Liver (tissue), 9 donors: ENCODE data around the gene RBCK1. TPM values are rescaled to one million over a fixed set of nuclear protein-coding genes. Genes with fewer than 3 reads are reported as not detected.
A peak's percentile ranks its signal among the peaks of the same experiment; 100 is the strongest.

Experiments used
- DNase-seq: peaks from one replicate; pipeline ENCODE4 v3.0.0-alpha.2; 2017; ENCODE audit warnings: low spot score
- H3K27ac ChIP-seq, 2 donors: one replicate each; pipeline ENCODE4 v1.7.0; 2013; ENCODE audit warnings: inconsistent platforms in 2 of 2, low read length in 2 of 2, control low read depth in 1 of 2, low read depth in 1 of 2, mild to moderate bottlenecking in 1 of 2
- H3K27me3 ChIP-seq, 4 donors: one replicate each; pipeline versions ENCODE4 v1.6.1 to v1.7.0; 2013; ENCODE audit warnings: low read length in 3 of 4, inconsistent platforms in 1 of 4, mild to moderate bottlenecking in 1 of 4, moderate library complexity in 1 of 4; ENCODE audit not compliant: control insufficient read depth in 4 of 4, insufficient read depth in 4 of 4
- H3K36me3 ChIP-seq, 4 donors: one replicate each; pipeline versions ENCODE4 v1.6.1 to v1.7.0; 2013; ENCODE audit warnings: low read length in 3 of 4, mild to moderate bottlenecking in 3 of 4, low read depth in 1 of 4, moderate library complexity in 1 of 4; ENCODE audit not compliant: control insufficient read depth in 4 of 4, insufficient read depth in 3 of 4
- H3K4me1 ChIP-seq, 4 donors: one replicate each; pipeline versions ENCODE4 v1.6.1 to v1.7.0; 2013; ENCODE audit warnings: low read length in 3 of 4, mild to moderate bottlenecking in 3 of 4, moderate library complexity in 1 of 4; ENCODE audit not compliant: control insufficient read depth in 4 of 4, insufficient read depth in 4 of 4
- H3K4me3 ChIP-seq, 3 donors: one replicate each; pipeline versions ENCODE4 v1.6.1 to v1.7.0; 2013; ENCODE audit warnings: low read length in 3 of 3, control low read depth in 1 of 3, low read depth in 1 of 3, mild to moderate bottlenecking in 1 of 3
- H3K9ac ChIP-seq, 2 donors: one replicate each; pipeline ENCODE4 v1.7.0; 2013; ENCODE audit warnings: low read length in 2 of 2, mild to moderate bottlenecking in 2 of 2, moderate library complexity in 2 of 2, control low read depth in 1 of 2, low read depth in 1 of 2
- H3K9me3 ChIP-seq, 4 donors: one replicate each; pipeline versions ENCODE4 v1.6.1 to v1.7.0; 2013; ENCODE audit warnings: low read length in 3 of 4; ENCODE audit not compliant: control insufficient read depth in 4 of 4
- ATF3 ChIP-seq: IDR thresholded peaks from 2 replicates; pipeline ENCODE4 v1.6.1; 2016; ENCODE audit warnings: antibody characterized with exemption
- CTCF ChIP-seq: fragments of 150-350 bp; IDR thresholded peaks from 2 replicates; pipeline ENCODE4 v1.5.1; 2017; ENCODE audit warnings: improper control_type of control experiment, low read depth, low read length; ENCODE audit not compliant: missing input control
- EGR1 ChIP-seq, 2 donors: IDR thresholded peaks; 2 replicates each; pipeline ENCODE4 v1.6.1; 2016 to 2018; ENCODE audit warnings: antibody characterized with exemption in 2 of 2, low read depth in 2 of 2
- FOXA1 ChIP-seq: IDR thresholded peaks from 2 replicates; pipeline ENCODE4 v1.6.1; 2016; ENCODE audit warnings: antibody characterized with exemption
- FOXA2 ChIP-seq: IDR thresholded peaks from 2 replicates; pipeline ENCODE4 v1.6.1; 2016; ENCODE audit warnings: antibody characterized with exemption
- GABPA ChIP-seq, 2 donors: IDR thresholded peaks in 1 of 2; conservative IDR thresholded peaks in 1 of 2; 2 replicates each; pipeline ENCODE4 v1.6.1; 2016; ENCODE audit warnings: antibody characterized with exemption in 2 of 2, mild to moderate bottlenecking in 1 of 2, moderate library complexity in 1 of 2
- HNF4A ChIP-seq, 2 donors: conservative IDR thresholded peaks; 2 replicates each; pipeline ENCODE4 v1.6.1; 2016; ENCODE audit warnings: antibody characterized with exemption in 2 of 2, mild to moderate bottlenecking in 2 of 2
- HNF4G ChIP-seq: IDR thresholded peaks from 2 replicates; pipeline ENCODE4 v1.6.1; 2016; ENCODE audit warnings: antibody characterized with exemption
- JUND ChIP-seq, 2 donors: IDR thresholded peaks; 2 replicates each; pipeline ENCODE4 v1.6.1; 2016; ENCODE audit warnings: antibody characterized with exemption in 2 of 2
- MAX ChIP-seq: IDR thresholded peaks from 2 replicates; pipeline ENCODE4 v1.6.1; 2016; ENCODE audit warnings: antibody characterized with exemption
- NR2F2 ChIP-seq: IDR thresholded peaks from 2 replicates; pipeline ENCODE4 v1.6.1; 2016; ENCODE audit warnings: antibody characterized with exemption
- RAD21 ChIP-seq, 2 donors: IDR thresholded peaks; 2 replicates each; pipeline ENCODE4 v1.6.1; 2016; ENCODE audit warnings: antibody characterized with exemption in 2 of 2, mild to moderate bottlenecking in 2 of 2
- REST ChIP-seq: IDR thresholded peaks from 2 replicates; pipeline ENCODE4 v1.6.1; 2016; ENCODE audit warnings: antibody characterized with exemption, mild to moderate bottlenecking
- RXRA ChIP-seq, 2 donors: IDR thresholded peaks; 2 replicates each; pipeline ENCODE4 v1.6.1; 2017 to 2018; ENCODE audit warnings: antibody characterized with exemption in 2 of 2, mild to moderate bottlenecking in 1 of 2
- SP1 ChIP-seq: IDR thresholded peaks from 2 replicates; pipeline ENCODE4 v1.6.1; 2018; ENCODE audit warnings: antibody characterized with exemption, mild to moderate bottlenecking
- TAF1 ChIP-seq: conservative IDR thresholded peaks from 2 replicates; pipeline ENCODE4 v1.6.1; 2016; ENCODE audit warnings: antibody characterized with exemption, mild to moderate bottlenecking
- YY1 ChIP-seq: IDR thresholded peaks from 2 replicates; pipeline ENCODE4 v1.6.1; 2016; ENCODE audit warnings: antibody characterized with exemption, mild to moderate bottlenecking
- ZBTB33 ChIP-seq: IDR thresholded peaks from 2 replicates; pipeline ENCODE4 v1.6.1; 2016; ENCODE audit warnings: antibody characterized with exemption
- WGBS: extraction: QIAGEN DNeasy Blood & Tissue Kit; methylation state at CpG from one replicate; pipeline ENCODE4 v1.1.7; 2013; 5-methylcytosine and 5-hydroxymethylcytosine counted together
- polyA plus RNA-seq, 2 donors: library from polyadenylated mRNA; stranded (reverse) in 1 of 2; unstranded in 1 of 2; fragments of 200-250 nt in 1 of 2; fragments of >200 nt in 1 of 2; fragmentation: Nextera tagmentation in 1 of 2; extraction: Ambion mirVana in 1 of 2; gene quantifications; one replicate each; pipeline versions ENCODE4 v1.2.1 to v1.2.3, GENCODE V29; 2013 to 2015
- total RNA-seq, 2 donors: library from RNA; depleted of rRNA; stranded (reverse); fragments of >200 nt; gene quantifications; one replicate each; pipeline ENCODE4 v1.2.3, GENCODE V29; 2014
- donor health status: healthy.
- donor health status: healthy.
- donor health status: healthy.
- donor health status: healthy.
- donor health status: healthy.

Gene RBCK1
- total and polyA plus RNA-seq, 4 donors: 18.0 to 62.6 (median 54.8) TPM

- Histone ChIP-seq H3K27me3 (no peaks in the 10 kb centered on the region), H3K27ac (peak overlapping the region; percentile 88 to 92), H3K4me3 (no peak overlapping the region), H3K36me3 (peaks cover 0 to 2% (median 0%) of the 10 kb centered on the region in 4 donors), H3K9me3 (no peaks in the 10 kb centered on the region), H3K4me1 (peaks cover 6 to 17% (median 8%) of the 10 kb centered on the region in 4 donors), H3K9ac (peak overlapping the region in 1 of 2 donors; percentile 8)
- peak in 1 of 2 donors; percentile 37 for TF ChIP-seq EGR1 (IDR thresholded peaks at IDR 0.05; ENCODE audit: low read depth in 2 of 2)
- TF ChIP-seq ATF3: peak; percentile 97
- peak in 1 of 2 donors; percentile 35 for TF ChIP-seq GABPA (IDR thresholded peaks at IDR 0.05 in 1 of 2, conservative IDR thresholded peaks at IDR 0.05 in 1 of 2)
- TF ChIP-seq HNF4G: no peak
- TF ChIP-seq REST: peak; percentile 78
- TF ChIP-seq FOXA2: peak; percentile 54
- TF ChIP-seq RXRA (IDR thresholded peaks at IDR 0.05): peak; percentile 69 to 86
- TF ChIP-seq MAX: peak; percentile 52
- TF ChIP-seq SP1: peak; percentile 88
- TF ChIP-seq HNF4A (conservative IDR thresholded peaks at IDR 0.05): peak in 1 of 2 donors; percentile 80
- TF ChIP-seq NR2F2: no peak
- peak; percentile 94 for TF ChIP-seq JUND (IDR thresholded peaks at IDR 0.05)
- TF ChIP-seq RAD21 (IDR thresholded peaks at IDR 0.05): peak; percentile 29 to 48
- TF ChIP-seq YY1: peak; percentile 91
- no peak for TF ChIP-seq TAF1
- TF ChIP-seq FOXA1: peak; percentile 41
- TF ChIP-seq CTCF: no peak
- peak; percentile 57 for TF ChIP-seq ZBTB33
- no peak for DNase-seq
- WGBS: 44% methylated on average over 9 of the region's 9 CpGs
These were observed 6.2 kb upstream of the RBCK1 start for GRCh38 chr20:401682-402495.
